GM13976 (cell line): ENCODE results near the gene RRBP1.

Source experiments
- DNase-seq: peaks from one replicate; pipeline ENCODE4 v3.0.0; 2012; ENCODE audit warnings: low spot score
- in situ Hi-C: fragments of 300-500 bp; cut with MboI; formaldehyde crosslinking; loops from one replicate; pipeline ENCODE4 v1.12.0; 2022; ENCODE audit warnings: low sequenced_read_pairs, mixed read lengths, inconsistent platforms; ENCODE audit not compliant: unreplicated experiment
- TF ChIP-seq, protein P1 (sequence below): IDR thresholded peaks from 2 replicates; pipeline ENCODE4 v1.5.1; 2012; ENCODE audit warnings: borderline replicate concordance, mild to moderate bottlenecking; ENCODE audit not compliant: insufficient read depth; ENCODE audit errors: extremely low read depth, missing control alignments, control extremely low read depth

Gene RRBP1

DNA sequence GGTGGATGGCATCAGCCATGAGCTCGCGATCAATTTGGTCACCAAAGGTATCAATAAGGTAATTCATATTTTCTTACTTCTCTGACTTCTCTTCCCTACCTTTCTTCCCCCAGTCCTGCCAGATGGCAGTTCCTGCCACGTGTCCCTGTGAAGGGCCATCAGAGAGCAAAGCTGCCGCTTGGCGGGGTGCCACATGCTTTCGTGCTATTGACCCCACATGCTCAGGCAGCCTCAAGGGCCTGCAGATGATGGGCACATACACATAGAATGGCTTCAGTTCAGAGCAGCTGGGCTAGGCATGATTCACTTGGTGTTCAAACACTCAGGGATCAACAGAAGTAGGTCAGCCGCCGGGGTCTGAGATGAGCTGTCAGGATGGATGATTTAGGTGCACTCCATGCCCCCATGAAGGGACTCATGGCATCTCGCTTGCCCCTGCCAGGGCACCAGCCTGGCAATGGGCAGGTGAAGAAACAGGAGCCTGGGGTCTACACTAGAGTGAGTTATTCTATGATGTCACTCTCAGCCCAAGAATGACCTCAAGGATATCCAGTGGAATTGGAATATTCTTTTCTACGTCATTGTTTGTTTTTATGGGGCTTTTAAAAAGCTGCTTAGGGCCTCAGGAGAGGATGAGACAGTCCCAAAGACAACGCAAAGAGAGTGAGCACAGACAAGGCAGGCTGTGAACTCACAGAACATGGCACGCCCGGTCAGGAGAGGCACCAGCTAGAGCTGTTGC is 43.2 kb upstream of the RRBP1 start:
- TF ChIP-seq, protein P1, sequence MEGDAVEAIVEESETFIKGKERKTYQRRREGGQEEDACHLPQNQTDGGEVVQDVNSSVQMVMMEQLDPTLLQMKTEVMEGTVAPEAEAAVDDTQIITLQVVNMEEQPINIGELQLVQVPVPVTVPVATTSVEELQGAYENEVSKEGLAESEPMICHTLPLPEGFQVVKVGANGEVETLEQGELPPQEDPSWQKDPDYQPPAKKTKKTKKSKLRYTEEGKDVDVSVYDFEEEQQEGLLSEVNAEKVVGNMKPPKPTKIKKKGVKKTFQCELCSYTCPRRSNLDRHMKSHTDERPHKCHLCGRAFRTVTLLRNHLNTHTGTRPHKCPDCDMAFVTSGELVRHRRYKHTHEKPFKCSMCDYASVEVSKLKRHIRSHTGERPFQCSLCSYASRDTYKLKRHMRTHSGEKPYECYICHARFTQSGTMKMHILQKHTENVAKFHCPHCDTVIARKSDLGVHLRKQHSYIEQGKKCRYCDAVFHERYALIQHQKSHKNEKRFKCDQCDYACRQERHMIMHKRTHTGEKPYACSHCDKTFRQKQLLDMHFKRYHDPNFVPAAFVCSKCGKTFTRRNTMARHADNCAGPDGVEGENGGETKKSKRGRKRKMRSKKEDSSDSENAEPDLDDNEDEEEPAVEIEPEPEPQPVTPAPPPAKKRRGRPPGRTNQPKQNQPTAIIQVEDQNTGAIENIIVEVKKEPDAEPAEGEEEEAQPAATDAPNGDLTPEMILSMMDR = no peak
- DNase-seq = no peak
- in situ Hi-C loops = no loop called here

DNA sequence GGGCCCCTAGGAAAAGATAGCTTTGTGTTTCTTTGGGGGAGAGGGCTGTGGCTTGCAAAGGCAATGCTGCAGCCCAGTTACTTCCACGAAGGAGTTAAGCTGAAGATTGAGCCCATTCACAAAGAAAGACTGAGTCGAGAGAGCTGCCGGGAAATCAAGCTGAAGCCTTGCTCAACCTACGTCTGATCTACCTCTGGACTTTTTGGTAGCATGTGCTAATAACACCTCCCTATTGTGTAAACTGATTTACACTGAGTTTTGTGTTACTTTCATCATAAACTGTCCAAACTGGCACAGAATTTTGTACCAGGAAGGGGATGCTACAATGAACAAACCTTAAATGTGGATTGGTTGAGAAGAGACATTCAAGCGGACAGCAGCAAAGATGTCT is 41.3 kb upstream of the RRBP1 start:
- DNase-seq = no peak
- in situ Hi-C loops = no loop called here
- TF ChIP-seq, protein P1 = no peak

DNA sequence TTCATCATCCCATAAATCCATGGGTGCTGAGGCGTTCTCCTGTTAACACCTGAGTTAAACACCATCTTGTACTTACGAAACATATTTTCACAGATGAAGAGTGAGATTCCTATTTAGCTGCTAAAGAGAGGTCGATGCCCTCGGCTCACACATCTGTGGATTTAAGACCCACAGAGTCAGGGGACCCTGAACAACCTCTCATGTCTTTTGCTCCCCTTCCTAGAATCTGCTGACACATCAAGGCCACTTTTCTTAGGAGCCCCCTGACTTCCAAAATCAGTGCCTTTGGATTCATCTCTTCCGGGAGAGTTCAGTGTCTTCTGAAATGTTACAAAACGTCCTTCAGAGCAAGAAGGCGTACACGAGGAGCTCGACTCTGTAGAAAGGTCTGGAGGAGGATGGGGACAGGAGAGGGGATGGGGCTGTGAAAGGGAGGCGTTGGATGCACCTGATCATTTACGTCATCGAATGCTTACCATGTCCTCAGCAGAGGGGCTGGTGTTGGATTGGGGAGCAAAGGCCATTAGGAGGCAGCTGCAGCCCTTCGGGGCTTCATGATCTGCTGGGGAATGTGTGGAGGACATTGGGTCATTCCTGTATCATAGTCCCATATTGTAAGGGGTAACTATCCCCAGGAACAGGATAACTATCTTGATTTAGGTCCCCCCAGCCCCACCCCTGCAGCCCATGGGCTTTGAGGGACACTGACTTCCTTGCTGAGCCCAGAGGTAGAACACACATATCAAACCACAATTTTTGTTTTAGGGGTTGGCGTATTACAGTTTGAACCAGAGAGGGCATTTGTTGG is 40.7 kb upstream of the RRBP1 start:
- no peak for DNase-seq
- TF ChIP-seq, protein P1 = no peak
- in situ Hi-C loops = no loop called here

DNA sequence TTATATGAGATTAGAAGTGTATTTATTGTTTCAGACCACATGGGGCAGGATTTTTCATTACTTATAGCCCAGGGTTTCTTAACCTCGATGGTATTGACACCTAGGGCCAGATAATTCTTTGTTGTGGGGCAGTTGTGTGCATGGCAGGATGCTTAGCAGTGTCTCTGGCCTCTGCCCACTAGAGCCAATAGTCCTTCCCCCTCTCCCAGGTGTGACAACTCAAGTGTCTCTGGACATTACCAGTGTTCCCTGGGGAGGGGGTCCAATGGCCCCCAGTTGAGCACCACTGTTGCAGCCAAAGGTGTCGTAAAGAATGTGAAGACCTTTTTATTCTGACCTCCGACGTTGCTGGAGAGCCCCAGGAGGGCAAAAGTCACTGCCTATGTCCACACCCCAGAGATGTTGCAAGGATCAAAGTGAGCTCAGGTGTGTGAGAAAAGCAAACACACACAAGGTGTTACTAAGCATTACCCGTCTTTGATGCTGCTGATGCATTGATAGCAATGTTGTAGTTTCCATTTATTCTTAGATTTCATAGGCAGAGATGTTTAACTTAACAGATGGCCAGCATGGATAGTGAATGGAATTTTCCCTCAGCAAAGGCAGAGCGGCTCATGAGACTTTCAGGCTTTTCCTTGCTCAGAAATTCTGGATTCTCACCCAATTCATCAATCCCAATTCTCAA is 39.9 kb upstream of the RRBP1 start:
- in situ Hi-C loops = no loop called here
- DNase-seq = no peak
- TF ChIP-seq, protein P1 = no peak

DNA sequence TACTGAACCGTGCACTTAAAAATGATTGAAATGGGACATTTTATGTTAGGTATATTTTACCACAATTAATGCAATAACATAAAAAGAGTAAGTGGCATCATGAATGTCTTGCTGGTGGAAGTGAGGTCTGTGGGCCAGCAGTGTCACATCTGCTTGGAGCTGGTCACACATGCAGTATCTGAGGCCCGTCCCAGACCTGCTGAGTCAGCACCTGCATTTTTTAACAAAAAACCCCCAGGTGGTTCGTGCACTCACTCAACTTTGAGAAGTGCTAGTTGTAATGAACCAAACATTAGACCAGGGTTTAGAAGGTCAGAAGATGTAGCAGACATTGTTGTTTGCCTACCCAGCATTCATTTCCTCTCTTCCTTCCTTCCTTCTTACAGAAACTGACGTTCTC is 38.7 kb upstream of the RRBP1 start:
- in situ Hi-C loops = no loop called here
- TF ChIP-seq, protein P1 = no peak

DNA sequence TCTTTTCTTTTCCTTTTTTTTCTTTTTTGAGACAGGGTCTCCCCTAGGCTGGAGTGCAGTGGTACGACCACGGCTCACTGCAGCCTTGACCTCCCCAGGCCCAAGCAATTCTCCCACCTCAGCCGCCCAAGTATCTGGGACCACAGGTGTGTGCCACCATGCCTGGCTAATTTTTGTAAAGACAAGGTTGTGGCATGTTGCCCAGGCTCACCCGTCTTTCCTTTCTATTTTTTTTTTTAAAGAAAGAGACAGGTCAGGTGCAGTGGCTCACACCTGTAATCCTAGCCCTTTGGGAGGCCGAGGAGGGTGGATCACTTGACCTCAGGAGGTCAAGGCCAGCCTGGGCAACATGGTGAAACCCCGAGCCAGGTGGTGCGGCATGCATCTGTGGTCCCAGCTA is 34.3 kb upstream of the RRBP1 start:
- in situ Hi-C loops = no loop called here
- TF ChIP-seq, protein P1 = no peak
- DNase-seq = no peak

More for the DNA sequence above, 38.7 kb upstream of the RRBP1 start:
- DNase-seq = no peak
